ENCODE measurements around the gene C11orf58. TPM values are rescaled to one million over a fixed set of nuclear protein-coding genes. Genes with fewer than 3 reads are reported as not detected.

The C11orf58 gene
- total and polyA plus RNA-seq, 2 experiments from 2014 or later = 164 to 280 TPM

DNA sequence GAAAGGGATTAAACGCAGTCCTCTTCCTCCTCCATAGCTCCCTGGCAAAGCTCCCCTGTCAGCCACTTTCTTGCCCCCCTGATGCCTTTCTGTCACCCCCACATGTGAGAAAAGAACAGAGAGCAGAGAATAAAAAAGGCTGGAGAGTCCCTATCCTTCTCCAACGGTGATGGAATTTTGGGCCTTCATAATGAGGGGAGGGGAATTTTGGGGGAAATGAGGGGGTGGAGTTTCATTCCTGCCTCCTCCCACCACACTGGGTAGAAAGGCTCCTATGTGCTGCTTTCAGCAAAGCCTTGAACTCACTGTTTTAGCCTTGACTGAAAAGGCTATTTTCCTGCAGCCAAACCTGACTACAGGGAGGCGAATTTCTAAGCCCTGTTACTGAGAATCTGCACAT, 59.3 kb downstream of the C11orf58 start (continued):
- TF ChIP-seq, protein P1, sequence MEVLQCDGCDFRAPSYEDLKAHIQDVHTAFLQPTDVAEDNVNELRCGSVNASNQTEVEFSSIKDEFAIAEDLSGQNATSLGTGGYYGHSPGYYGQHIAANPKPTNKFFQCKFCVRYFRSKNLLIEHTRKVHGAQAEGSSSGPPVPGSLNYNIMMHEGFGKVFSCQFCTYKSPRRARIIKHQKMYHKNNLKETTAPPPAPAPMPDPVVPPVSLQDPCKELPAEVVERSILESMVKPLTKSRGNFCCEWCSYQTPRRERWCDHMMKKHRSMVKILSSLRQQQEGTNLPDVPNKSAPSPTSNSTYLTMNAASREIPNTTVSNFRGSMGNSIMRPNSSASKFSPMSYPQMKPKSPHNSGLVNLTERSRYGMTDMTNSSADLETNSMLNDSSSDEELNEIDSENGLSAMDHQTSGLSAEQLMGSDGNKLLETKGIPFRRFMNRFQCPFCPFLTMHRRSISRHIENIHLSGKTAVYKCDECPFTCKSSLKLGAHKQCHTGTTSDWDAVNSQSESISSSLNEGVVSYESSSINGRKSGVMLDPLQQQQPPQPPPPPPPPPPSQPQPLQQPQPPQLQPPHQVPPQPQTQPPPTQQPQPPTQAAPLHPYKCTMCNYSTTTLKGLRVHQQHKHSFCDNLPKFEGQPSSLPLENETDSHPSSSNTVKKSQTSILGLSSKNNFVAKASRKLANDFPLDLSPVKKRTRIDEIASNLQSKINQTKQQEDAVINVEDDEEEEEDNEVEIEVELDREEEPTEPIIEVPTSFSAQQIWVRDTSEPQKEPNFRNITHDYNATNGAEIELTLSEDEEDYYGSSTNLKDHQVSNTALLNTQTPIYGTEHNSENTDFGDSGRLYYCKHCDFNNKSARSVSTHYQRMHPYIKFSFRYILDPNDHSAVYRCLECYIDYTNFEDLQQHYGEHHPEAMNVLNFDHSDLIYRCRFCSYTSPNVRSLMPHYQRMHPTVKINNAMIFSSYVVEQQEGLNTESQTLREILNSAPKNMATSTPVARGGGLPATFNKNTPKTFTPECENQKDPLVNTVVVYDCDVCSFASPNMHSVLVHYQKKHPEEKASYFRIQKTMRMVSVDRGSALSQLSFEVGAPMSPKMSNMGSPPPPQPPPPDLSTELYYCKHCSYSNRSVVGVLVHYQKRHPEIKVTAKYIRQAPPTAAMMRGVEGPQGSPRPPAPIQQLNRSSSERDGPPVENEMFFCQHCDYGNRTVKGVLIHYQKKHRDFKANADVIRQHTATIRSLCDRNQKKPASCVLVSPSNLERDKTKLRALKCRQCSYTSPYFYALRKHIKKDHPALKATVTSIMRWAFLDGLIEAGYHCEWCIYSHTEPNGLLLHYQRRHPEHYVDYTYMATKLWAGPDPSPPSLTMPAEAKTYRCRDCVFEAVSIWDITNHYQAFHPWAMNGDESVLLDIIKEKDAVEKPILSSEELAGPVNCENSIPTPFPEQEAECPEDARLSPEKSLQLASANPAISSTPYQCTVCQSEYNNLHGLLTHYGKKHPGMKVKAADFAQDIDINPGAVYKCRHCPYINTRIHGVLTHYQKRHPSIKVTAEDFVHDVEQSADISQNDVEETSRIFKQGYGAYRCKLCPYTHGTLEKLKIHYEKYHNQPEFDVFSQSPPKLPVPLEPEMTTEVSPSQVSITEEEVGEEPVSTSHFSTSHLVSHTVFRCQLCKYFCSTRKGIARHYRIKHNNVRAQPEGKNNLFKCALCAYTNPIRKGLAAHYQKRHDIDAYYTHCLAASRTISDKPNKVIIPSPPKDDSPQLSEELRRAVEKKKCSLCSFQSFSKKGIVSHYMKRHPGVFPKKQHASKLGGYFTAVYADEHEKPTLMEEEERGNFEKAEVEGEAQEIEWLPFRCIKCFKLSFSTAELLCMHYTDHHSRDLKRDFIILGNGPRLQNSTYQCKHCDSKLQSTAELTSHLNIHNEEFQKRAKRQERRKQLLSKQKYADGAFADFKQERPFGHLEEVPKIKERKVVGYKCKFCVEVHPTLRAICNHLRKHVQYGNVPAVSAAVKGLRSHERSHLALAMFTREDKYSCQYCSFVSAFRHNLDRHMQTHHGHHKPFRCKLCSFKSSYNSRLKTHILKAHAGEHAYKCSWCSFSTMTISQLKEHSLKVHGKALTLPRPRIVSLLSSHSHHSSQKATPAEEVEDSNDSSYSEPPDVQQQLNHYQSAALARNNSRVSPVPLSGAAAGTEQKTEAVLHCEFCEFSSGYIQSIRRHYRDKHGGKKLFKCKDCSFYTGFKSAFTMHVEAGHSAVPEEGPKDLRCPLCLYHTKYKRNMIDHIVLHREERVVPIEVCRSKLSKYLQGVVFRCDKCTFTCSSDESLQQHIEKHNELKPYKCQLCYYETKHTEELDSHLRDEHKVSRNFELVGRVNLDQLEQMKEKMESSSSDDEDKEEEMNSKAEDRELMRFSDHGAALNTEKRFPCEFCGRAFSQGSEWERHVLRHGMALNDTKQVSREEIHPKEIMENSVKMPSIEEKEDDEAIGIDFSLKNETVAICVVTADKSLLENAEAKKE (CRISPR knock-in tag; IDR thresholded peaks at IDR 0.05) = no peak
- no peak for TF ChIP-seq POLR2AphosphoS5 (IDR thresholded peaks at IDR 0.05; ENCODE audit: low read depth)
- TF ChIP-seq NANOG (IDR thresholded peaks at IDR 0.05; ENCODE audit: borderline replicate concordance) = no peak
- no peak for TF ChIP-seq EZH2 (IDR thresholded peaks at IDR 0.05; ENCODE audit: low read depth, unreplicated experiment)
- TF ChIP-seq, protein P2, sequence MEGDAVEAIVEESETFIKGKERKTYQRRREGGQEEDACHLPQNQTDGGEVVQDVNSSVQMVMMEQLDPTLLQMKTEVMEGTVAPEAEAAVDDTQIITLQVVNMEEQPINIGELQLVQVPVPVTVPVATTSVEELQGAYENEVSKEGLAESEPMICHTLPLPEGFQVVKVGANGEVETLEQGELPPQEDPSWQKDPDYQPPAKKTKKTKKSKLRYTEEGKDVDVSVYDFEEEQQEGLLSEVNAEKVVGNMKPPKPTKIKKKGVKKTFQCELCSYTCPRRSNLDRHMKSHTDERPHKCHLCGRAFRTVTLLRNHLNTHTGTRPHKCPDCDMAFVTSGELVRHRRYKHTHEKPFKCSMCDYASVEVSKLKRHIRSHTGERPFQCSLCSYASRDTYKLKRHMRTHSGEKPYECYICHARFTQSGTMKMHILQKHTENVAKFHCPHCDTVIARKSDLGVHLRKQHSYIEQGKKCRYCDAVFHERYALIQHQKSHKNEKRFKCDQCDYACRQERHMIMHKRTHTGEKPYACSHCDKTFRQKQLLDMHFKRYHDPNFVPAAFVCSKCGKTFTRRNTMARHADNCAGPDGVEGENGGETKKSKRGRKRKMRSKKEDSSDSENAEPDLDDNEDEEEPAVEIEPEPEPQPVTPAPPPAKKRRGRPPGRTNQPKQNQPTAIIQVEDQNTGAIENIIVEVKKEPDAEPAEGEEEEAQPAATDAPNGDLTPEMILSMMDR (conservative IDR thresholded peaks at IDR 0.05; ENCODE audit: low read depth in 2 of 2) = no peak
- no peak for TF ChIP-seq STAT1 (IDR thresholded peaks at IDR 0.05; ENCODE audit: unreplicated experiment)
- TF ChIP-seq ZNF114 (CRISPR knock-in tag; IDR thresholded peaks at IDR 0.05) = no peak
- no peak for TF ChIP-seq ZNF331 (CRISPR knock-in tag; IDR thresholded peaks at IDR 0.05; ENCODE audit: low read depth)
- TF ChIP-seq, protein P3, sequence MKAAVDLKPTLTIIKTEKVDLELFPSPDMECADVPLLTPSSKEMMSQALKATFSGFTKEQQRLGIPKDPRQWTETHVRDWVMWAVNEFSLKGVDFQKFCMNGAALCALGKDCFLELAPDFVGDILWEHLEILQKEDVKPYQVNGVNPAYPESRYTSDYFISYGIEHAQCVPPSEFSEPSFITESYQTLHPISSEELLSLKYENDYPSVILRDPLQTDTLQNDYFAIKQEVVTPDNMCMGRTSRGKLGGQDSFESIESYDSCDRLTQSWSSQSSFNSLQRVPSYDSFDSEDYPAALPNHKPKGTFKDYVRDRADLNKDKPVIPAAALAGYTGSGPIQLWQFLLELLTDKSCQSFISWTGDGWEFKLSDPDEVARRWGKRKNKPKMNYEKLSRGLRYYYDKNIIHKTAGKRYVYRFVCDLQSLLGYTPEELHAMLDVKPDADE (IDR thresholded peaks at IDR 0.05) = no peak
- no peak for TF ChIP-seq JUNB (IDR thresholded peaks at IDR 0.05; ENCODE audit: unreplicated experiment)
- TF ChIP-seq EZH2phosphoT487 (IDR thresholded peaks at IDR 0.05; ENCODE audit: unreplicated experiment) = no peak

Measured in GM23338 (cell line).